HepG2 (cell line): ENCODE results near the gene ABCD1. TPM values are rescaled to one million over a fixed set of nuclear protein-coding genes. Genes with fewer than 3 reads are reported as not detected.
A peak's percentile ranks its signal among the peaks of the same experiment; 100 is the strongest.
"Not testable (repeated sequence)": the region's sequence is repeated elsewhere in the genome, so short reads cannot be mapped to it uniquely, and the experiment has no call there.

Experiments used
- ATAC-seq: fragments of 200-7000 bp; cut with Tn5 transposase; 3 replicates; pipeline ENCODE4 v1.9.1; 2020; ENCODE audit warnings: mild to moderate bottlenecking, moderate library complexity
- BruUV-seq: library from RNA; stranded (reverse); fragments of 400-500 nt; replicated peaks from 2 replicates; lab custom pipeline; 2021; lab: Mats Ljungman, UMichigan
- CTCF ChIA-PET: fragments of 300-600 bp; formaldehyde crosslinking; extraction: SDS; loops from one replicate; lab custom pipeline; 2021; ENCODE audit warnings: low total read pairs, inconsistent platforms, low intra/inter-chr PET ratio; lab: Yijun Ruan, JAX
- POLR2A ChIA-PET: fragments of 350-600 bp; sonication (Branson Sonifier 250); formaldehyde crosslinking; loops from one replicate; lab custom pipeline; 2020; ENCODE audit warnings: antibody characterized with exemption, inconsistent platforms; lab: Yijun Ruan, JAX
- DNase-seq: peaks from one replicate; pipeline ENCODE4 v3.0.0-alpha.2; 2015; ENCODE audit warnings: low spot score
- FAIRE-seq: peaks from 3 replicates; lab custom pipeline; 2011; peaks lifted over from hg19 to GRCh38; lab: Jason Lieb, UNC
- H2AFZ ChIP-seq: one replicate; pipeline ENCODE4 v1.6.1; 2011; ENCODE audit warnings: low read length, inconsistent platforms
- H3K27ac ChIP-seq: fragments of 300-600 bp; 3 replicates; pipeline ENCODE4 v1.8.0; 2011; ENCODE audit warnings: mixed run types, mild to moderate bottlenecking, mixed read lengths, low read length, inconsistent platforms; ENCODE audit not compliant: insufficient read depth; ENCODE audit errors: extremely low read length
- H3K27me3 ChIP-seq, 2 experiments: fragments of 200-600 bp in 1 of 2; 2 replicates in 1 of 2; 3 replicates in 1 of 2; pipeline versions ENCODE4 v1.6.0 to v1.8.0; 2011; ENCODE audit warnings: low read length in 2 of 2, mild to moderate bottlenecking in 2 of 2, moderate library complexity in 2 of 2, inconsistent platforms in 1 of 2; ENCODE audit not compliant: insufficient read depth in 2 of 2, control insufficient read depth in 1 of 2
- H3K36me3 ChIP-seq, 2 experiments: fragments of 200-600 bp in 1 of 2; replicated peaks in 1 of 2; 2 replicates in 1 of 2; 3 replicates in 1 of 2; pipeline versions ENCODE4 v1.5.1 to v1.8.0; 2011; ENCODE audit warnings: low read length in 2 of 2, inconsistent platforms in 1 of 2; ENCODE audit not compliant: insufficient read depth in 2 of 2, control insufficient read depth in 1 of 2
- H3K4me1 ChIP-seq: 2 replicates; pipeline ENCODE4 v1.5.1; 2012; ENCODE audit warnings: low read length, inconsistent platforms; ENCODE audit not compliant: insufficient read depth
- H3K4me2 ChIP-seq: 2 replicates; pipeline ENCODE4 v1.6.0; 2011; ENCODE audit warnings: low read depth, low read length, inconsistent platforms
- H3K4me3 ChIP-seq, 3 experiments: fragments of 200-600 bp in 1 of 3; sonication (generic), shearing (Covaris generic) in 1 of 3; replicated peaks in 1 of 3; 2 replicates each; pipeline ENCODE4 v1.5.1; 2011 to 2016; ENCODE audit warnings: low read length in 3 of 3, inconsistent platforms in 2 of 3, low read depth in 2 of 3, mild to moderate bottlenecking in 2 of 3, control low read depth in 1 of 3, mixed read lengths in 1 of 3; ENCODE audit not compliant: insufficient read depth in 1 of 3
- H3K79me2 ChIP-seq: one replicate; pipeline ENCODE4 v1.6.1; 2011; ENCODE audit warnings: low read length, inconsistent platforms; ENCODE audit not compliant: insufficient read depth
- H3K9ac ChIP-seq: 2 replicates; pipeline ENCODE4 v1.6.0; 2011; ENCODE audit warnings: mild to moderate bottlenecking, low read depth, low read length, inconsistent platforms; ENCODE audit not compliant: insufficient read depth
- H3K9me3 ChIP-seq: 2 replicates; pipeline ENCODE4 v1.5.1; 2012; ENCODE audit warnings: mild to moderate bottlenecking, low read length
- H4K20me1 ChIP-seq: 2 replicates; pipeline ENCODE4 v1.6.0; 2011; ENCODE audit warnings: inconsistent platforms, mild to moderate bottlenecking, low read length, moderate library complexity; ENCODE audit not compliant: insufficient read depth
- AGO1 ChIP-seq: fragments of 200-400 bp; formaldehyde crosslinking; IDR thresholded peaks from 2 replicates; pipeline ENCODE4 v1.6.1; 2017; ENCODE audit warnings: mild to moderate bottlenecking, low read depth, low read length, moderate library complexity; ENCODE audit not compliant: poor library complexity, severe bottlenecking
- AGO2 ChIP-seq: fragments of 200-400 bp; formaldehyde crosslinking; optimal IDR thresholded peaks from 2 replicates; pipeline ENCODE3; 2017; ENCODE audit warnings: mild to moderate bottlenecking, low read depth, low read length, moderate library complexity
- AKAP8 ChIP-seq: sonication (generic); formaldehyde crosslinking; IDR thresholded peaks from 2 replicates; pipeline ENCODE4 v1.5.1; 2020; ENCODE audit warnings: mild to moderate bottlenecking, missing genetic modification reagents
- LCORL ChIP-seq, 2 experiments: fragments of 450-650 bp in 1 of 2; sonication (generic) in 1 of 2; formaldehyde crosslinking in 1 of 2; IDR thresholded peaks; 2 replicates each; pipeline versions ENCODE4 v1.5.0 to v1.6.1; 2017 to 2020; ENCODE audit warnings: antibody characterized with exemption in 1 of 2, missing genetic modification reagents in 1 of 2
- MBD4 ChIP-seq: IDR thresholded peaks from 2 replicates; pipeline ENCODE4 v1.6.1; 2012; ENCODE audit warnings: low read length, inconsistent platforms, borderline replicate concordance
- NONO ChIP-seq, 2 experiments: fragments of 450-650 bp in 1 of 2; sonication (generic) in 1 of 2; formaldehyde crosslinking in 1 of 2; IDR thresholded peaks in 1 of 2; conservative IDR thresholded peaks in 1 of 2; 2 replicates each; pipeline versions ENCODE4 v1.6.1 to v1.8.0; 2017 to 2022; ENCODE audit warnings: mild to moderate bottlenecking in 1 of 2, missing genetic modification reagents in 1 of 2, moderate library complexity in 1 of 2
- POLR2AphosphoS5 ChIP-seq: IDR thresholded peaks from 2 replicates; pipeline ENCODE4 v1.6.1; 2012; ENCODE audit warnings: low read depth, low read length
- POLR2G ChIP-seq: fragments of 200-400 bp; formaldehyde crosslinking; IDR thresholded peaks from 2 replicates; pipeline ENCODE4 v1.6.1; 2018; ENCODE audit warnings: mild to moderate bottlenecking, low read depth, low read length, moderate library complexity
- RBFOX2 ChIP-seq: fragments of 200-400 bp; formaldehyde crosslinking; IDR thresholded peaks from 2 replicates; pipeline ENCODE4 v1.6.1; 2017; ENCODE audit warnings: low read depth, mild to moderate bottlenecking, low read length
- RBM22 ChIP-seq: fragments of 200-400 bp; formaldehyde crosslinking; optimal IDR thresholded peaks from 2 replicates; pipeline ENCODE3; 2017; ENCODE audit warnings: mild to moderate bottlenecking, low read length, moderate library complexity
- ZBTB38 ChIP-seq: sonication (generic); formaldehyde crosslinking; IDR thresholded peaks from 2 replicates; pipeline ENCODE4 v1.5.1; 2020; ENCODE audit warnings: mild to moderate bottlenecking, missing genetic modification reagents
- ZNF263 ChIP-seq: sonication (generic); formaldehyde crosslinking; IDR thresholded peaks from 2 replicates; pipeline ENCODE4 v1.4.0; 2020; ENCODE audit warnings: missing genetic modification reagents
- WGBS: methylation state at CpG from one replicate; pipeline ENCODE4 v1.1.6; 2017; ENCODE audit warnings: low lambda C conversion rate; 5-methylcytosine and 5-hydroxymethylcytosine counted together
- in situ Hi-C: cut with HindIII; loops from 2 replicates; pipeline ENCODE4 v1.10.0; 2017; ENCODE audit warnings: low pct_unique_long_range_greater_than_20kb; ENCODE audit not compliant: extremely low pct_ligation_motif_present
- intact Hi-C: fragments of 100-400 bp; cut with micrococcal nuclease; formaldehyde crosslinking; loops from one replicate; pipeline ENCODE4 v1.10.0; 2022; ENCODE audit not compliant: unreplicated experiment
- polyA plus RNA-seq, 8 experiments: library from polyadenylated mRNA; depleted of rRNA in 3 of 8; stranded (reverse) in 7 of 8; unstranded in 1 of 8; fragments of >200 nt; fragmentation: Illumina TruSeq in 4 of 8; extraction: Trizol in 4 of 8; gene quantifications; 2 replicates each; pipeline versions ENCODE4 v1.2.1 to v1.2.3, GENCODE V29; 2011 to 2016; ENCODE audit warnings: low read depth in 4 of 8, missing spikeins in 1 of 8, mixed read lengths in 1 of 8; ENCODE audit not compliant: insufficient read depth in 1 of 8
- total RNA-seq, 5 experiments: library from RNA; depleted of rRNA; stranded (reverse); fragments of >200 nt; fragmentation: Illumina TruSeq; extraction: Trizol; gene quantifications; 2 replicates each; pipeline ENCODE4 v1.2.3, GENCODE V29; 2016; ENCODE audit warnings: low read depth in 1 of 5

ABCD1 gene
- total and polyA plus RNA-seq, 2 of the 13 experiments (the other 11 are each of a cell fraction or from before 2014, with no cell fraction given), result 11.4 to 15.9 TPM

DNA sequence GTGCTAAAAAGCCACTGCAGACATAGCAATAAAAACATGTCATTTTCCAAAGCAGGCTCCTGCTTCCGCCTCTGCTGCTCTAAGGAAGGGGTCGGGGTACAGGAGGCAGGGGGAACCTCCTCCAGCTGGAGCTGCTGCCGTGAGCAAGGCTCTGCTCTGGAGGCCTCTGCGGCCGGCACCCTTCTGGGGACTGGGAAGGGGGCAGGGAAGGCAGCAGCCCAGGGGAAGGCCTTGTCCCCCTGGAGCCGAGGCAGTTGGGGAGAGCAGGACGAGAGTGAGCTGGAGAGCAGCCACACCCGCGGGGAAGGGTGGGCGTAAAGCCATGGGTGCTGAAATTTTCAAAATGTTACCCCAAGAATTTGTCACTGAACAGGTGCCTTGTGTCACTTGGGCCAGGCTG lies 28.1 kb upstream of the ABCD1 start:
- H3K27me3 ChIP-seq; BruUV-seq; intact Hi-C loops; CTCF ChIA-PET; H3K9me3 ChIP-seq; H3K9ac ChIP-seq; FAIRE-seq; ATAC-seq; H3K36me3 ChIP-seq; H3K4me3 ChIP-seq; DNase-seq; H3K4me2 ChIP-seq; H2AFZ ChIP-seq; in situ Hi-C loops; H3K79me2 ChIP-seq; H3K27ac ChIP-seq; TF ChIP-seq LCORL (IDR thresholded peaks at IDR 0.05): not testable (repeated sequence)
- TF ChIP-seq RBFOX2, result peak; percentile 62; the same call in 1 of the 2 replicates
- peak; percentile 20 for TF ChIP-seq AGO1
- TF ChIP-seq LCORL (CRISPR knock-in tag; IDR thresholded peaks at IDR 0.05), result 0 out of 2 replicates have a peak, but pooled peaks have one; percentile 8
- POLR2A ChIA-PET, result interaction anchor here (1.3 kb wide), 1 partner anchor 13 kb away, joined by 4 read pairs; no protein-coding TSS in a partner anchor
- H4K20me1 ChIP-seq, result peaks cover 13% of the 10 kb centered on the region; the same call in 1 of the 2 replicates
- H3K4me1 ChIP-seq, result peaks cover 21% of the 10 kb centered on the region
- WGBS, result 93% methylated on average over 2 of the region's 10 CpGs

DNA sequence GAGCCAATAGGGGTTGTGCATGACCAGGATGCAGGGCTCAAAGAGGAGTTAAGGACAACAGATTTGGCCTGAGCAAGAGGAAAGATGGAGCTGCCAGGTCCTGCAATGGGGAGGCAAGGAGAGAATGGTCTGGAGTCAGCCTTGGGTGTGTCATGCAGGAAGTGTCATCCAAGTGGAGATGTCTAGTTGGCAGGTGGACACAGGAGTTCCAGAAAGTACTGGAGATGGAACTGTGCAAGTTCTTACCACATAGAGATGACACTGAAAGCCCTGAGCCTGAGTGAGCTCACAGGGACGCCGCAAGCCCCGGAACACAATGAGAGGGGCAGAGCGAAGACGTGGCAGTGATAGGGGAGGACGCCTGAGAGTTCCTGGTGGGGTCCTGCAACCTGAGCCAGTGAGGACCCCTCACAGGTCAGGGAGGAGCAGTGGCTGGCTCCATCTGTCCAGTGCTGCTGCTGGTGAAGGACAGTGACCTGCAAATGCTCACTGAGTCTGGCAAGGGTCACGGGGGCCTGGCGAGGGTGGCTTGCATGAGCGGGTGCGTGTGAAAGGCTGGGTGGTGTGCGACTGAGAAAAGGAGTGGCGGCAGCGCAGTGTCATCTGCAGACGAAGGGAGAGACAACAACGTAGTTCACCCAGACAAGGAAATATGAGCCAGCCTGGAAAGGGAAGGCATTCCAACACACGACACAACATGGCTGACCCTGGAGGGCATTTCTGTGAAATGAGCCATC lies 27.5 kb upstream of the ABCD1 start:
- FAIRE-seq; H3K9ac ChIP-seq; in situ Hi-C loops; H3K27ac ChIP-seq; ATAC-seq; H3K4me3 ChIP-seq; H3K36me3 ChIP-seq; H2AFZ ChIP-seq; H3K4me2 ChIP-seq; intact Hi-C loops; DNase-seq; CTCF ChIA-PET; H3K9me3 ChIP-seq; H3K27me3 ChIP-seq; BruUV-seq; POLR2A ChIA-PET; H3K79me2 ChIP-seq; TF ChIP-seq NONO, LCORL (IDR thresholded peaks at IDR 0.05): not testable (repeated sequence)
- 96% methylated on average over 15 of the region's 16 CpGs for WGBS
- peaks cover 12% of the 10 kb centered on the region; the same call in 1 of the 2 replicates for H4K20me1 ChIP-seq
- peaks cover 15% of the 10 kb centered on the region for H3K4me1 ChIP-seq
- TF ChIP-seq RBM22, result peak; percentile 42
- TF ChIP-seq AGO2, result peak; percentile 50
- TF ChIP-seq POLR2G, result peak; percentile 41
- TF ChIP-seq POLR2AphosphoS5, result peak; percentile 41; the same call in 1 of the 2 replicates
- TF ChIP-seq AKAP8 (CRISPR knock-in tag), result peak; percentile 91
- TF ChIP-seq AGO1, result peak; percentile 18
- TF ChIP-seq NONO (CRISPR knock-in tag; conservative IDR thresholded peaks at IDR 0.05), result peak; percentile 44; the same call in 1 of the 2 replicates
- TF ChIP-seq ZBTB38 (CRISPR knock-in tag), result peak; percentile 75; the same call in 1 of the 2 replicates
- 0 out of 2 replicates have a peak, but pooled peaks have one; percentile 4 for TF ChIP-seq LCORL (CRISPR knock-in tag; IDR thresholded peaks at IDR 0.05)
- peak; percentile 47; the same call in 1 of the 2 replicates for TF ChIP-seq ZNF263 (CRISPR knock-in tag)
- TF ChIP-seq MBD4, result peak; percentile 26; the same call in 1 of the 2 replicates
- TF ChIP-seq RBFOX2, result peak; percentile 59
